HepG2 (cell line): ENCODE results near the gene CRAMP1.

Experiments
- FOXP1 ChIP-seq, 2 experiments: fragments of 450-650 bp in 1 of 2; IDR thresholded peaks; 2 replicates each; pipeline ENCODE4 v1.6.1; 2017 to 2018; ENCODE audit warnings: antibody characterized with exemption in 1 of 2
- KDM6A ChIP-seq: IDR thresholded peaks from 2 replicates; pipeline ENCODE4 v1.6.1; 2016; ENCODE audit warnings: low read depth
- RFX3 ChIP-seq: IDR thresholded peaks from 2 replicates; pipeline ENCODE4 v1.6.1; 2016; ENCODE audit warnings: missing biosample characterization, missing genetic modification reagents
- TAF1 ChIP-seq: sonication (generic); formaldehyde crosslinking; IDR thresholded peaks from 2 replicates; pipeline ENCODE4 v1.4.0; 2020; ENCODE audit warnings: missing genetic modification reagents

DNA sequence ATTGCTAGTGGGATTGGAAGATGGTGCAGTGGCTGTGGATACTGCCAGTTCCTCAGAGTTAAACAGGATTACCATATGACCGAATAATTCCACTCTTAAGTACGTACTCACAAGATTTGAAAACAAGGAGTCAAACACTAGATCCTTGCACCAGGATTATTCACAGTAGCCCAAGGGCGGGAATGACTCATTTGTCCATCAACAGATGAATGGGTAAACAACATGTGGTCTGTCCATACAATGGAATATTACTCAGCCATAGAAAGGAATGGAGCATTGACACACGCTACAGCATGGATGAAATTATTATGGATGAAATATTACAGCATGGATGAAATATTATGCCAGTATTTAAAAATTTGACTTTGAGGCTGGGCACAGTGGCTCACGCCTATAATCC is 84.7 kb downstream of the CRAMP1 start:
- TF ChIP-seq FOXP1 (IDR thresholded peaks at IDR 0.05) (no peak), FOXP1 (CRISPR knock-in tag; IDR thresholded peaks at IDR 0.05) (no peak), RFX3 (CRISPR knock-in tag) (no peak), TAF1 (CRISPR knock-in tag) (no peak), KDM6A (CRISPR knock-in tag) (no peak)
